ENCODE data around the gene DNAH14.
"Not testable (repeated sequence)": the region's sequence is repeated elsewhere in the genome, so short reads cannot be mapped to it uniquely, and the experiment has no call there.

The DNAH14 gene

DNA sequence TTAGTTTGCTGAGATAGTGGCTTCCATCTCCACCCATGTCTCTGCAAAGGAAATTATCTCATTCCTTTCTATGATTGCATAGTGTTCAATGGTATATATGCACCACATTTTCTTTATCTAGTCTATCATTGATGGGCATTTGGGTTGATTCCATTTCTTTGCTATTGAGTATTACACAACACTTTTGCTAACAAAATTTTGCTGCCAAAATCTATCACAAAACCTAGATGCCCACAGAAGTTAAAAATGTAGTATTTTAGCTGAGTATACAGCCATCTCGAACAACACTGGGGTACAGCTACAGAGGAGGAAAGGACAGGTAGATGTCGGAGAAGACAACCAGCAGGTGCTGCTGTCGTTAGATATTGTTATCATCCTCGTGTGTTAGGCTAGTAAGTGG, 430.6 kb downstream of the DNAH14 start:
- no peak for DNase-seq

DNA sequence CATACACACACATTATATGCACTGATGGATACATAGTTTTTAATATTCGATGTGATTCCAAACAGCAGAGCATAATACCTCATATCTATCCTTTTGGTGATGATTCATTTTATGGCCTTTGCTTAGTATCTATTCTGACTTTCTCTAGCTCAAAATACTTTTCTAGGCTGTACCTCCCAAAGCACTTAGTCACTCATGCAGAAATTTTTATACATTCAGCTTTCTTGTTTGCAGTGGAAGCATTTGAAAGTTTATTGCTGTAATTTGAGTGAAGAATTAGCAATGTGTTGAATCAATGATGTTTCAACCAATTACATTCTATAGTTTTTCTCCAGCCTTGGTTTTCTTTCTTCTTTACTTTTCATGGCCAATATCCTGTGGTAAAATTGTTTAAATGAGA, 431.7 kb downstream of the DNAH14 start:
- DNase-seq: no peak

DNA sequence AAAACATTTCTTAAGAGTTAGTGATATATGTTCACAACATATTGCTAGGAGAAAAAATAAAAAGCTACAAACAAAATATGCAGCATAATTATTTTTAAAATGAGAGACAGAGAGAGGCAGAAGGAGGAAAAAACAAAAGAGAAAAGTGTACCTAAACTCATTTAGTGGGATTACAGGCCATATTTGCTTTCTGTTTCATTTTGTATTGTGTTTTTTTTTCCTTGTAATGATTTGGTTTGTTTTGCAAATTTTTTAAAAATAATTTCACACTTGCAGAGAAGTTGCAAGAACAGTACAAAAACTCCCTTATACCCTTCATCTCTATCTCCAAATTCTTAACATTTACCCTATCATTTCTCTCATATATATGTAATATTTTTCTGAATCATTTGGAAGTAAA, 433.3 kb downstream of the DNAH14 start:
- no peak for DNase-seq

DNA sequence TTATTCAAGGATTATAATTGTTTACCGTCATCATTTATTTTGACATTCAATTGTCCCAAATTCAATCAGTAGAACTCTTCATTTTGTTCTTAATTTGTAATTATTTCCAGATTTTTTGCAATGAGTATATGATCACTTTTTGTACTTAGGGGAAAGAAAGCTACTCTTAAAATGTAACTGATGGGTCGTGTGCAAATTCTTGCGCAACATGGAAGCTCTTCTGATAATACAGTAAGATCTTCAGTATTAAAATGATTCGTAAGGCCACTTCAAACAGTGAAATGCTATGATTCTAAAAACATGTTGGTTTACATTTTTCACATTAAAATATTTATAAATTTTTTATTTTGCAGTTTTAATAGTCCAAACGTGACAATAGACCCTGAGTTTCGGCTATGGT, 435.0 kb downstream of the DNAH14 start:
- no peak for DNase-seq

DNA sequence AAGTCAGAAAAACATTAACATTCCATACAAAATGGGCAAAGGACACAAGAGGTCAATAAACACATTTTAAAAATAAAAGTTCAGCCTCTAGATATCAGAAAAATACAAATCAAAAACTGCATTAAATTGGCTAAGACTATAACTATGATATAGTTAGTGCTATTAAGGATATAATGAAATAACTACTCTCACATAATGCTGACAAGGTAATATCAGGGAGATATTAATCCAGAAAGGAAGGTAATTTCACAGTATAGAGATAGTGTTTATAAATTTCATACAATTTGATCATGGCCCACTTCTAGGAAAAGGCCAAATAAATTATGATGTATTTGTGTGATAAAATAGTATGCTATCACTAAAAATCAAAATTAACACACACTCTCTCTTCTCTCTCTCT, 436.5 kb downstream of the DNAH14 start:
- DNase-seq: no peak

DNA sequence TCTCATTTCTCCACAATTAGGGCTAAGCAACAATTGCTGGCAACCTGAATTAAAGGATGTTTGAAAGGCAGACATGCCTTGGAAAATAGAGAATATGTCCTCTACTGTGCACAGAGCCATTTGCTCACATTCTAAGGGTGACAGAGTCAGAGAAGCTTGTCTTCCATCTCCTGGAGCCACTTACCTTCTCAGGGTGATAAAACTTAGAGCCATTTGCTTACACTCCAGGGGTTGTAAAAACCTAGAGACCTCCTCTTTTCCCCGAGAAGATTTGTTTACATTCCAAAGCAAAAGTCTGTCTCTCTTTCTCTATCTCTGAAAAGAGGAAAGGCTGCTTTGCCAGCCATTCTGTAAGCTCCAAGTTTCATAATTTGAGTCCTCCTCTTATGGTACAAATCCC, 437.1 kb downstream of the DNAH14 start:
- no peak for DNase-seq

DNA sequence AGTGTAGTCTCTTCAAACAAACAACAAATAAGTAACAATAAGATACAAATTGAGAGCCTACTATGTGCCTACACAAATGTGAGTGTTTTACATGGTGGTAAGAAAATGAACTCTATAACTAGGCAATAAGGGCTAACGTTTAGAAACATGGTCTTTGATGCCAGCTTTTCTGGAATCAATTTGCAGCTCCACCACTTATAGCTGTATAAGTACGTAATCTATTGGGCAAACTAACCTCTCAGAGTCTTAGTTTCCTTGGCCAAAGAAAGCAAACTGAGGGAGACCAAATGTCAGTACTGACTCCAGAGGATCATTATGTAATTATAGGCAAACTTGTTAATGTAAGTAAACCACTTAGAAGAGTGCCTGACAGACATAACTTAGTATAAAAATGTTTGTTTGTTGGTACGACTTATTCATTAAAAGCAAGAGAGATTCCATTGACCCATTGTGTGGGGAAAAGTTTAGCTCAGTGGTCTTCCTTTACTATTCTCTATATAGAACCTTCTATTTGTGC, 438.6 kb downstream of the DNAH14 start:
- DNase-seq: no peak

DNA sequence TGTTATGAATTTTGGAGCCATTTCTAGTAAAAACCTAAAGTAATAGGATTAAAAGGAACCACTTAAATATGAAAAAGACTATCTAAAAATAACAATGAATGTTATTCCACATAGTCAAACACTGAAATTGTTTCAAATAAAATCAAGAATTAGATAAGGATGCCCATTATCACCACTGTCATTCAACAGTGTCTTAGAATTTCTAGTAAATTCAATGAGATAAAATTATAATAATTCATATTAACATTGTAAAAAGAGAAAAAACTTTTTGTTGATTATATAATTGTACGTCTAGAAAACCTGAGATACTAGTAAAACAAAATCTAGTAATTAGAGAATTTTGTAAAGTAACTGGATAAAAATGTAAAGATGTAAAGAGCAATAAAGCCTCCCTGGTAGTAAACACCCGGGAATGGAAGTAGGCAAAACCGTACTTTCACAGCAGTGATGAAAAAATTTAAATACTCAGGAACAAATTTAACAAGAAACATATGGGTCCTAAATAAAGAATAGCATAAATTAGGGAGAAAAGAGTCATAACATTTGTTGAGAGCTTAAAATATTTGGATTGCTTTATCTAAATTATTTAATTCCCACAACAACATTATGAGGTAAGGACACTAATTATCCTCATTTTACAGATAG, 442.0 kb downstream of the DNAH14 start:
- no peak for DNase-seq

DNA sequence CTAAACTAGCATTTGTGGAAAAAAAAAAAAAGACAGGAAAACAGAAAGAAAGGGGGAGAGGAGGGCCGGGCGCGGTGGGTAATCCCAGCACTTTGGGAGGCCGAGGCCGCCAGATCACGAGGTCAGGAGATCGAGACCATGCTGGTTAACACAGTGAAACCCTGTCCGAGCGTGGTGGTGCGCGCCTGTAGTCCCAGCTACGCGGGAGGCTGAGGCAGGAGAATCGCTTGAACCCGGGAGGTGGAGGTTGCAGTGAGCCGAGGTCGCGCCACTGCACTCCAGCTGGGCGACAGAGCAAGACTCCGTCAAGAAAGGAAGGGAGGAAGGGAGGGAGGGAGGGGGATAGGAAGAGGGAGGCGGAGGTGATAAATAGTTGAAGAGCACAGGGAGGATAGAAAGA, 443.7 kb downstream of the DNAH14 start:
- no peak for DNase-seq

DNA sequence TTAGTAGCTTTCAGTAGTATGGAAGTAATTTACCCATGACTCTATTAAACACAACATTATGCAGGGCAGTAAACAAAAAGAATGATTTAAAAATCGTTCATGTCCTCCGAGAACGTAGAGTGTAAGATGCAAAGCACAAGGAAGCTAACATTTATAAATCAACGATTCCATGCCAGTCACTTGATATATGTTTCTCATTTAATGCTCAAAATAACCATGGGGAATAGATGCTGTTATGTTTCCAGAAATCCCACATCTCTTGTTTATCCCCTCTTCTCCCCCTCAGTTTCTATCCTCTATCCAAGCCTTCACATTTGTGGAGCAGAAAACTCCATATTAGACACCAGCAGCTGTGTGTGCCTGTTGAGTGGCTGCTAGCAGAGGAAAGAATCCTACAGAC, 445.5 kb downstream of the DNAH14 start:
- no peak for DNase-seq

DNA sequence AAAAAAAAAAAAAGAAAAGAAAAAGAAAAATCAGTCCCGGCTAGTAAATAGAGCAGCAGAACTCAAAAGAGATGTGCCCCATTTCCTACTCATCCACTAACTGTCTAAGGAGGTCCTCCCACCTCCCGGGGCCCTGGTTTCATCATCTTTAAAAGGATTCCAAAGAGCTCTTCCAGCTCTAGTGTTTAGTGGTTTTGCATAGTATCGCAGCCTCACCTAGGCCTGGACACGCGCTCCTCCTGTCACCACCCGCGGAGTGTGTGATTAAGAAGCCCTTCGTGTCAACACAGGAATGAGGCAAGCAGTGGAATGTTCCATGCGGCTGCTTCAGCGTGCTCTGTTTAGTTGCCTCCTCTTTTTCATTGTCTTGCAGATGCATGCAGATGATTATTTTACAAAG, 449.4 kb downstream of the DNAH14 start:
- no peak for DNase-seq

DNA sequence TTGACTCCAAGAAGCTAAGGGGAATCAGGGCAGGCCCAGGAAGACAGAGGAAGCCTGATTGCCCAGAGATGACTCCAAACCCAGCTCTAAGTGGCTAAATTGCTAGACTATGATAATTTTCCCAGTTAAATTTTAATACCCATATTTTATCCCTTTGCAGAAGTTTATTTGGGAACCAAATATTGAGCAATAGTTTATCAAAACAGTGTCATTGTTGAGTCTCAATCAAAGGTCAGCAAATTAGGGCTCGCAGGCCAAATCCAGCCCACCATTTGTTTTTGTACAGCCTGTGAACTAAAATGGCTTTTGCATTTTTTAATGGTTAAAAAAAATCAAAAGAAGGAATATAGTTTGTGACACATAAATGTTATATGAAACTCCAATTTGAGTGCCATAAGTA, 451.2 kb downstream of the DNAH14 start:
- DNase-seq: no peak

DNA sequence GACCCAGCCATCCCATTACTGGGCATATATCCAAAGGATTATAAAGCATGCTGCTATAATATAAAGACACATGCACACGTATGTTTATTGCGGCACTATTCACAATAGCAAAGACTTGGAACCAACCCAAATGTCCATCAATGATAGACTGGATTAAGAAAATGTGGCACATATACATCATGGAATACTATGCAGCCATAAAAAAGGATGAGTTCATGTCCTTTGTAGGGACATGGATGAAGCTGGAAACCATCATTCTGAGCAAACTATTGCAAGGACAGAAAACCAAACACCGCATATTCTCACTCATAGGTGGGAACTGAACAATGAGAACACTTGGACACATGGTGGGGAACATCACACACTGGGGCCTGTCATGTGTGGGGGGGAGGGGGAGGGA, 457.4 kb downstream of the DNAH14 start:
- not testable (repeated sequence) for DNase-seq

DNA sequence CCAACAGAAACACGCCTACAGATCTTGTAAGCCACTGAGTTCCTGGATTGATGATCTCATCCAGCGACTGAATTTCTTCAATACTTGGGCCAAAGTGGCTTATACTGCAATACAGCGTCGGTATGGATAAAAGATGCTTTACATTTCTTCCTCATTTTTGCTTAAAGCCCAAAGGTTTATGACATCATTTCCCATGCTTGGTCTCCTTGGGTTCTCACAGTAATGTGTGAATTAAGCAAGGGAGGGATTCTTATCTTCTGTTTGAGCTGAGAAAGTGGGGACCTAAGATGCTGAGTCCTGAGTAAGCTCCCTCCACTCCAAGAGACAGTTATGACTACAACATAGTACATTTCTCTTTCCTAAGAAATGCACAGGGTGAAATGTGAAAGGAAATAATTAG, 458.9 kb downstream of the DNAH14 start:
- DNase-seq: no peak

DNA sequence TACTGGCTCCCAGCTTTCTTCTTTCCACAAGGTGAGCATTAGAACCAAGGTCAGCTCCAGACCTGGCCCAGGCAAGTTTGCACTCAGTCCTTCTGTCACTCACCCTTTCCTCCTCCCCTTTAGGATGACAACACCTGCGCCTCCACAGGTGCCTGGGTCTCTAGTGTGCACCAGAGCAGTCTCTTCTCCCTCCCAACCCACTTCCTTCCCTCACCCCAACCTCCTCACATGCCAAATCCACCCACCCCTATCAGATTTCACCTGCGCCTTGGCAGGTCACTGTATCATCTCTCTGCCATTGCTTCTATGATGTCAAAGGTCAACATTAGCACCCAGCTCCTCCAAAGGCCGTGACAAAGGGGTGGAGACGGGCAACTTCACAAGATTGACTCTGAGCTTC, 460.4 kb downstream of the DNAH14 start:
- DNase-seq: no peak

DNA sequence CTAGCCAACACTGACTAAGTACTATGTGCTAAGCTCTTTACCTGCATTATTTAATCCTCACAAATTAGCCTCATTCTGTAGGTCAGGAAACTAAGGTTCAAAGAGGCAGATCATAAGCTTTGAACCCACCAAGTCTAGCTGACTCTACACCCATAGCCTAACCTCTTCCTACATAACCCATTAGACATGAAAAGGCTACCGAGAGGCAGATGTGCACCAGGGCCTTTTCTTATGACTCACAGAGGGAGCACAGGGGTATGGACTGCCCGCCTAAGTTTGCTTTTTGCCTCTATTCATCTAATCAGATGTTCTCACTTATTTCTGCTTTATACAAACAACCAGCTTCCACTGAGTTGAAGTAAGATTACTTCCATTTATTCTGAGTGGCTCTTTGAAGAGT, 466.9 kb downstream of the DNAH14 start:
- no peak for DNase-seq

DNA sequence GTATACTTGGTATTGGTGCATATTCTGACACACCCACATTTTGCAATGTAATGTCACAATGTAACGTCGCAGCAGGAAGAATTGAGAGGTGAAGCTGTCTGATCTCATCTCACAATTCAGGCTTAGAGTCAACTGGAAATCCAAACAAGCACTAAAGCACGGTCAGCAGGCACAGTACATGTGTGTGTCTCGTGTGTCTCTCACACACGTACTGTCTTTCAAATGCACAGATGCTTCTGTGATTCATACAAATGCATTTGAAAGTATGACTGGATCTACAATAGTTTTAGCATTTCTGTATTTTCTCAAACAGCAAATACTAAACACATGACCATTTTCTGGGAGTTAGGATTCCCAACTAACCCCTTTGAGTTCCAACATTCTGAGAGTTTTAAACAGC, 471.5 kb downstream of the DNAH14 start:
- no peak for DNase-seq

DNA sequence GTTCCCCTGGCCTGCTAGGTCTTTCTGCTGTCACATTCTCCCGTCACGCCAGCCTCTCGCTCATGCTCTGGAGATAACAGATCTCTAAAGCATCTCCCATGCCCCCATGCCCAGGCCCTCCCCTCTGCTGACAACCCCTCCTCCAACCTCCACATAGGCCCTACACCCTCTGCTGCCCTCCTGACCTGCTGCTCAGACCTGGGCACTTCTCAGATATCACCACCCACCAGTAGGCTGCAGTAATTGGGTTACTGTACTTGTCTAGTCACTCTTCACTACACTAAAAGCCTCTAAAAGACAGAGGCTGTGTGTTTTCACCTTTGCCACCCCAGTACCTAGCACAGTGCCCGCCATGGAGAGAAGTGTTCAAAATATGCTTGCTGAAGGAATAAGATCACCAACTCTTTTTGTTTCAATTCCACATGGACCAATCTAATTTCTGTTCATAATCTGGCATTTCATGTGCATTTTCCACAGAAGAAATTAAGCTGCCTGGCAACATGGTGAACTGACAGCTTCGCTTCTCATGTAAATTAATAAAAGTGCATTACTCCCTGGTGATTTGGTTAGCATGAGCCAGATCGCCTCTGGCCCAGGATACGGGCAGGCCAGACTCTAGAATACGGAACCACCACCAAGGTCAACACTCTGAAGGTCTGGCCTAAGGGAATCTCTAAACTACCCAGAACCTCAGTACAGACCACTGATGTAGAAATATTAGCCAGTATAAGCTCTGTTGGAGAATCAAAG, 477.7 kb downstream of the DNAH14 start:
- no peak for DNase-seq

DNA sequence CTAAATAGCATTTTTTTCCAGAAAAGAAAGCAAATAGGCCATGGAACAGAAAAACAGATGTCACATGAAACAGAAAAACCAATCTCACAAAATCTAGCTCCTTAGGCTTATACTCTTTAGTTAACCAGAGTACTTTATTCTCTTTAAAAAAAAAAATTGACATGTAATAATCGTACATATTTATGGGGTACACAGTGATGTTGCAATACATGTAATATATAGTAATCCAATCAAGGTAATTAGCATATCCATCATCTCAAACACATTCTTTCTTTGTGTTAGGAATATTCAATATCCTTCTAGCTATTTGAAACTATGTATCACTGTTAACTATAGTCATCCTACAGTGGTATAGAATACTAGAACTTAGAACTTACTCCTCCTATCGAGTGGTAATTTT, 478.3 kb downstream of the DNAH14 start:
- no peak for DNase-seq

DNA sequence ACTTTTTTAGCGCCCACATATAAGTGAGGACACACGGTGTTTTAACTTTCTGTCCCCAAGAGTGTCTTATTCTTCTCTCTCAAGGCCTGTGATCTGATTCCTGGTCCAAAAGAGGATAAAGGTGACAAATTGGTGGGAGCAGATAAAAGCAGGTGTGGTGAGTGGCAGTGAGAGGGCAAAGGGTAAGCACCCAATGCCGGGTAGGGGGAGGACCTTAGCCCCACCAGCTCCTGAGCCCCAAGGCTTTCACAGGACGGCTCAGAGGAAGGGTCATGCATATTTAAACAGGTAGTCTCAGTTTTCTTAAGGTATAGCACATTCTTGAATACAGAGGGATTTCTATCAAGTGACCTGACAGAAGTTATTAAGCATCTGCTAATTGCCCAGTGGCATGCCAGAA, 478.8 kb downstream of the DNAH14 start:
- DNase-seq: no peak

DNA sequence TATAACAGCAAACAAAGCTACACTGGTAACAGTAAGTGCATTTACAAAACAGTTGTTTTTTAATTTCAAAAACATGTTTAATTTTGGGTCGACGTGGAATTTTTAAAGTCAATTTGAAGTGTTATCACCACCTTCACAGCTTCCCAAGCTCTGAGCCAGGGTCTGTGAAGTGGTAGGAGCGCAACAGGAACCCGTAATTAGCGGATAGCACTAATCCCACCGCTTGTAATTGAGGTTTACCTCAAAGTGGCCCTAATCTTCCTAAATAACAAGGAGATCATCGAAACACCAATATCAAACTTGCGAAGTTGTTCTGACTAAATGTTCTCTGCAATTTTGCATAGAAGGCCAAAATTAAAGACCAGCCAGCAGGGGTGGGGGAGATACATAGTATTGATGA, 479.6 kb downstream of the DNAH14 start:
- no peak for DNase-seq

DNA sequence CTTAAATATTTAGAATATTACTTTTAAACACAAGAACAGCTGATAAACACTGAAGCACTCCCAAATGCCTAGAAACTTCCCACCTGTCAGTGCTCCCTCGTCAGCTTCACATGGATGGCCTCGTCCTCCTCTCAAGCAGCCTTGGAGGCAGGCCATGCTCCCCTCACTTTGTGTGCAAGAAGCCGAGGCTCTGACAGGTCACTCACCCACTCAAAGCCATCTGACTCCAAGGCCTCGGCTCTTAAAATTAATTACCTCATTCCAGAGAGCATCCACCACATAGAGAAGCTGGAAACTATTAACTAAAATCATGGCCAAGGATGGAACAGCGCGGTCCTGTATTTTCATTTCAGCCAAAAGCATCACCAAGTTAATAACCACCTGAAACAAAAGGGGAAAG, 480.6 kb downstream of the DNAH14 start:
- DNase-seq: no peak

DNA sequence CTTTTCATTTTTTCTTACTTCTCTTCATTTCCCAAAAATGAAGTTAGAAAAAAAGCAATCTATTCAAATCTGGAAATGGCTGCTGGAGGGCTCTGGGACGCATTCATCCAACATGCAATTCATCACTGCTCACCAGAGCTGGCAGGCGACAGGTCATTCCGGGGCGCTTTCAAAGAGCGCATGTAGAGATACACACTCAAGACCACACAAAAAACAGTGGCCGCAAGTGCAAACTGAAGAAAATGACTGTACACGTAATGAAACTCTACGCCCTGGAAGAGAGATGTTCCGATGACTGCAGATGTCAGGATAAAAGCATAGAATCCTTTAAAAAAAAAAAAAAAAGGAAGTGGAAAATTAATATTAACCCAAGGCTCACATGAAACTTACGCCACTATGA, 482.8 kb downstream of the DNAH14 start:
- DNase-seq: no peak

DNA sequence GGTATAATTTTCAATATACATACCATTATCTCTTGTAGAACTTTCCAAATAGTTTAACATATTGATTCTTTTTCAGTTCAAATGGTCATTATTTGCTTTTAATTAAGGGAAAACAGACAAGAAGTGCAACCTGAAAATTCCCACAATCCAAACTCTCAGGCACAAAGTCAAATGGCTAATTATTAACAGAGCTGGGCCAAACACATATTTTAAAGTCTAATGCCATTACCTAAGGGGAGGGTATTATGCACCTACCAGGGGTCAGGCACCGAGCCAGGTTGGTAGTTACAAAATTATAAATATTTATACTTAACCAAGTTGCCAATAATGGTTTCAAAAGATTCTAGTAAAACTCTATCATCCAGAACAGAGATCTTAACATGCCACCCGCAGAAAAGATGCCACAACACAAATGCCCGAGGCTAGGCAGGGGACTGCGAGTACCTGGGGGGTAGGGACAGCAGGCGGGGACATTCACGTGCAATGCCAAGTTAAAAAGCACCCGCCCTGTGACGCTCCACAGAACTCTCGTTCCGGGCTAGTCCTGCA, 483.4 kb downstream of the DNAH14 start:
- no peak for DNase-seq

All from SIG-M5 (cell line).